Liver (tissue), 3 donors: ENCODE results near the gene MTHFD2L.

Experiments used
- EGR1 ChIP-seq, 2 donors: IDR thresholded peaks; 2 replicates each; pipeline ENCODE4 v1.6.1; 2016 to 2018; ENCODE audit warnings: antibody characterized with exemption in 2 of 2, low read depth in 2 of 2
- GABPA ChIP-seq, 2 donors: IDR thresholded peaks in 1 of 2; conservative IDR thresholded peaks in 1 of 2; 2 replicates each; pipeline ENCODE4 v1.6.1; 2016; ENCODE audit warnings: antibody characterized with exemption in 2 of 2, mild to moderate bottlenecking in 1 of 2, moderate library complexity in 1 of 2
- HNF4A ChIP-seq, 2 donors: conservative IDR thresholded peaks; 2 replicates each; pipeline ENCODE4 v1.6.1; 2016; ENCODE audit warnings: antibody characterized with exemption in 2 of 2, mild to moderate bottlenecking in 2 of 2
- JUND ChIP-seq, 2 donors: IDR thresholded peaks; 2 replicates each; pipeline ENCODE4 v1.6.1; 2016; ENCODE audit warnings: antibody characterized with exemption in 2 of 2
- NR2F2 ChIP-seq: IDR thresholded peaks from 2 replicates; pipeline ENCODE4 v1.6.1; 2016; ENCODE audit warnings: antibody characterized with exemption
- RAD21 ChIP-seq, 2 donors: IDR thresholded peaks; 2 replicates each; pipeline ENCODE4 v1.6.1; 2016; ENCODE audit warnings: antibody characterized with exemption in 2 of 2, mild to moderate bottlenecking in 2 of 2
- RXRA ChIP-seq, 2 donors: IDR thresholded peaks; 2 replicates each; pipeline ENCODE4 v1.6.1; 2017 to 2018; ENCODE audit warnings: antibody characterized with exemption in 2 of 2, mild to moderate bottlenecking in 1 of 2
- SP1 ChIP-seq: IDR thresholded peaks from 2 replicates; pipeline ENCODE4 v1.6.1; 2018; ENCODE audit warnings: antibody characterized with exemption, mild to moderate bottlenecking
- TAF1 ChIP-seq: conservative IDR thresholded peaks from 2 replicates; pipeline ENCODE4 v1.6.1; 2016; ENCODE audit warnings: antibody characterized with exemption, mild to moderate bottlenecking
- YY1 ChIP-seq: IDR thresholded peaks from 2 replicates; pipeline ENCODE4 v1.6.1; 2016; ENCODE audit warnings: antibody characterized with exemption, mild to moderate bottlenecking
- TF ChIP-seq, protein P1 (sequence below): fragments of 150-350 bp; IDR thresholded peaks from 2 replicates; pipeline ENCODE4 v1.5.1; 2017; ENCODE audit warnings: improper control_type of control experiment, low read depth, low read length; ENCODE audit not compliant: missing input control
- TF ChIP-seq, protein P2 (sequence below): IDR thresholded peaks from 2 replicates; pipeline ENCODE4 v1.6.1; 2016; ENCODE audit warnings: antibody characterized with exemption, mild to moderate bottlenecking
- TF ChIP-seq, protein P3 (sequence below): IDR thresholded peaks from 2 replicates; pipeline ENCODE4 v1.6.1; 2016; ENCODE audit warnings: antibody characterized with exemption
- TF ChIP-seq, protein P4 (sequence below): IDR thresholded peaks from 2 replicates; pipeline ENCODE4 v1.6.1; 2016; ENCODE audit warnings: antibody characterized with exemption
- donor health status: healthy.
- donor health status: healthy.

DNA sequence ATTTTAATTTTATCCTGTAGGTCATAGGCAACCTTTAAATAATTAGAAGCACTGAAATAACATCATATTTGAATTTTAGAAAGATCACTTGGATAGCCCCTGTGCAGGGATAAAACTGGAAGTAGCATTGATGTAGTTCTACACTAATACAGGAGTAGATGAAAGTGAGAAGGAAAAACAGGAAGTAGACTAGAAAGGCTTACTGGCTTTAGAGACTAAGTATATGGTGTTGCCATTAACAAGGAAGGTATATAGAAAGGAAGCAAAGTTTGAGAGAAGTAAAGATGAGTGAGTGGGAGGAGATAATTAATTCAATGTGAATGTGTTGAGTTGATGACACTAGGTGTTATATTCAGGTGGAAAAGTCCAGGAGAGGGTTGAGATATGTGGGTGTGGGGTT is 77.2 kb downstream of the MTHFD2L start:
- TF ChIP-seq, protein P1, sequence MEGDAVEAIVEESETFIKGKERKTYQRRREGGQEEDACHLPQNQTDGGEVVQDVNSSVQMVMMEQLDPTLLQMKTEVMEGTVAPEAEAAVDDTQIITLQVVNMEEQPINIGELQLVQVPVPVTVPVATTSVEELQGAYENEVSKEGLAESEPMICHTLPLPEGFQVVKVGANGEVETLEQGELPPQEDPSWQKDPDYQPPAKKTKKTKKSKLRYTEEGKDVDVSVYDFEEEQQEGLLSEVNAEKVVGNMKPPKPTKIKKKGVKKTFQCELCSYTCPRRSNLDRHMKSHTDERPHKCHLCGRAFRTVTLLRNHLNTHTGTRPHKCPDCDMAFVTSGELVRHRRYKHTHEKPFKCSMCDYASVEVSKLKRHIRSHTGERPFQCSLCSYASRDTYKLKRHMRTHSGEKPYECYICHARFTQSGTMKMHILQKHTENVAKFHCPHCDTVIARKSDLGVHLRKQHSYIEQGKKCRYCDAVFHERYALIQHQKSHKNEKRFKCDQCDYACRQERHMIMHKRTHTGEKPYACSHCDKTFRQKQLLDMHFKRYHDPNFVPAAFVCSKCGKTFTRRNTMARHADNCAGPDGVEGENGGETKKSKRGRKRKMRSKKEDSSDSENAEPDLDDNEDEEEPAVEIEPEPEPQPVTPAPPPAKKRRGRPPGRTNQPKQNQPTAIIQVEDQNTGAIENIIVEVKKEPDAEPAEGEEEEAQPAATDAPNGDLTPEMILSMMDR, result no peak
- TF ChIP-seq SP1, result no peak
- no peak for TF ChIP-seq JUND (IDR thresholded peaks at IDR 0.05)
- TF ChIP-seq, protein P2, sequence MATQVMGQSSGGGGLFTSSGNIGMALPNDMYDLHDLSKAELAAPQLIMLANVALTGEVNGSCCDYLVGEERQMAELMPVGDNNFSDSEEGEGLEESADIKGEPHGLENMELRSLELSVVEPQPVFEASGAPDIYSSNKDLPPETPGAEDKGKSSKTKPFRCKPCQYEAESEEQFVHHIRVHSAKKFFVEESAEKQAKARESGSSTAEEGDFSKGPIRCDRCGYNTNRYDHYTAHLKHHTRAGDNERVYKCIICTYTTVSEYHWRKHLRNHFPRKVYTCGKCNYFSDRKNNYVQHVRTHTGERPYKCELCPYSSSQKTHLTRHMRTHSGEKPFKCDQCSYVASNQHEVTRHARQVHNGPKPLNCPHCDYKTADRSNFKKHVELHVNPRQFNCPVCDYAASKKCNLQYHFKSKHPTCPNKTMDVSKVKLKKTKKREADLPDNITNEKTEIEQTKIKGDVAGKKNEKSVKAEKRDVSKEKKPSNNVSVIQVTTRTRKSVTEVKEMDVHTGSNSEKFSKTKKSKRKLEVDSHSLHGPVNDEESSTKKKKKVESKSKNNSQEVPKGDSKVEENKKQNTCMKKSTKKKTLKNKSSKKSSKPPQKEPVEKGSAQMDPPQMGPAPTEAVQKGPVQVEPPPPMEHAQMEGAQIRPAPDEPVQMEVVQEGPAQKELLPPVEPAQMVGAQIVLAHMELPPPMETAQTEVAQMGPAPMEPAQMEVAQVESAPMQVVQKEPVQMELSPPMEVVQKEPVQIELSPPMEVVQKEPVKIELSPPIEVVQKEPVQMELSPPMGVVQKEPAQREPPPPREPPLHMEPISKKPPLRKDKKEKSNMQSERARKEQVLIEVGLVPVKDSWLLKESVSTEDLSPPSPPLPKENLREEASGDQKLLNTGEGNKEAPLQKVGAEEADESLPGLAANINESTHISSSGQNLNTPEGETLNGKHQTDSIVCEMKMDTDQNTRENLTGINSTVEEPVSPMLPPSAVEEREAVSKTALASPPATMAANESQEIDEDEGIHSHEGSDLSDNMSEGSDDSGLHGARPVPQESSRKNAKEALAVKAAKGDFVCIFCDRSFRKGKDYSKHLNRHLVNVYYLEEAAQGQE, result no peak
- TF ChIP-seq RAD21 (IDR thresholded peaks at IDR 0.05), result no peak
- no peak for TF ChIP-seq EGR1 (IDR thresholded peaks at IDR 0.05; ENCODE audit: low read depth in 2 of 2)
- TF ChIP-seq TAF1, result no peak
- TF ChIP-seq HNF4A (conservative IDR thresholded peaks at IDR 0.05), result no peak
- no peak for TF ChIP-seq RXRA (IDR thresholded peaks at IDR 0.05)
- no peak for TF ChIP-seq GABPA (IDR thresholded peaks at IDR 0.05 in 1 of 2, conservative IDR thresholded peaks at IDR 0.05 in 1 of 2)
- TF ChIP-seq NR2F2, result no peak
- TF ChIP-seq, protein P3, sequence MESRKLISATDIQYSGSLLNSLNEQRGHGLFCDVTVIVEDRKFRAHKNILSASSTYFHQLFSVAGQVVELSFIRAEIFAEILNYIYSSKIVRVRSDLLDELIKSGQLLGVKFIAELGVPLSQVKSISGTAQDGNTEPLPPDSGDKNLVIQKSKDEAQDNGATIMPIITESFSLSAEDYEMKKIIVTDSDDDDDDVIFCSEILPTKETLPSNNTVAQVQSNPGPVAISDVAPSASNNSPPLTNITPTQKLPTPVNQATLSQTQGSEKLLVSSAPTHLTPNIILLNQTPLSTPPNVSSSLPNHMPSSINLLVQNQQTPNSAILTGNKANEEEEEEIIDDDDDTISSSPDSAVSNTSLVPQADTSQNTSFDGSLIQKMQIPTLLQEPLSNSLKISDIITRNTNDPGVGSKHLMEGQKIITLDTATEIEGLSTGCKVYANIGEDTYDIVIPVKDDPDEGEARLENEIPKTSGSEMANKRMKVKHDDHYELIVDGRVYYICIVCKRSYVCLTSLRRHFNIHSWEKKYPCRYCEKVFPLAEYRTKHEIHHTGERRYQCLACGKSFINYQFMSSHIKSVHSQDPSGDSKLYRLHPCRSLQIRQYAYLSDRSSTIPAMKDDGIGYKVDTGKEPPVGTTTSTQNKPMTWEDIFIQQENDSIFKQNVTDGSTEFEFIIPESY, result no peak
- TF ChIP-seq, protein P4, sequence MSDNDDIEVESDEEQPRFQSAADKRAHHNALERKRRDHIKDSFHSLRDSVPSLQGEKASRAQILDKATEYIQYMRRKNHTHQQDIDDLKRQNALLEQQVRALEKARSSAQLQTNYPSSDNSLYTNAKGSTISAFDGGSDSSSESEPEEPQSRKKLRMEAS, result no peak
- TF ChIP-seq YY1, result no peak
